GM03348 (cell line): ENCODE data around the gene ENGASE.

Experiments
- DNase-seq: peaks from one replicate; pipeline ENCODE4 v3.0.0; 2012; ENCODE audit warnings: low spot score

The ENGASE gene

GRCh38 chr17:79094261-79094660 is 19.6 kb downstream of the ENGASE start:
- no peak for DNase-seq

GRCh38 chr17:79095345-79096055 is 20.9 kb downstream of the ENGASE start:
- no peak for DNase-seq

- no peak for DNase-seq
These were observed 21.9 kb downstream of the ENGASE start for GRCh38 chr17:79096477-79096876.

GRCh38 chr17:79097226-79098055 is 22.8 kb downstream of the ENGASE start:
- no peak for DNase-seq

- DNase-seq, result no peak
These were observed 23.8 kb downstream of the ENGASE start for GRCh38 chr17:79098282-79098867.

GRCh38 chr17:79100405-79100804 is 25.8 kb downstream of the ENGASE start:
- DNase-seq, result no peak

- no peak for DNase-seq
These were observed 26.6 kb downstream of the ENGASE start for GRCh38 chr17:79101111-79101673.

GRCh38 chr17:79102214-79102613 is 27.6 kb downstream of the ENGASE start:
- DNase-seq, result no peak

- no peak for DNase-seq
These were observed 30.4 kb downstream of the ENGASE start for GRCh38 chr17:79104898-79105600.

GRCh38 chr17:79105937-79106336 is 31.3 kb downstream of the ENGASE start:
- DNase-seq, result no peak

- no peak for DNase-seq
These were observed 32.3 kb downstream of the ENGASE start for GRCh38 chr17:79106958-79107357.

- DNase-seq, result no peak
These were observed 33.0 kb downstream of the ENGASE start for GRCh38 chr17:79107499-79108231.

- no peak for DNase-seq
These were observed 33.7 kb downstream of the ENGASE start for GRCh38 chr17:79108232-79108850.

GRCh38 chr17:79108870-79109269 is 34.2 kb downstream of the ENGASE start:
- no peak for DNase-seq

- no peak for DNase-seq
These were observed 35.0 kb downstream of the ENGASE start for GRCh38 chr17:79109584-79109983.

- DNase-seq, result no peak
These were observed 36.5 kb downstream of the ENGASE start for GRCh38 chr17:79111097-79111496.

- DNase-seq, result no peak
These were observed 37.8 kb downstream of the ENGASE start for GRCh38 chr17:79112471-79112870.

- no peak for DNase-seq
These were observed 39.3 kb downstream of the ENGASE start for GRCh38 chr17:79113699-79114457.

GRCh38 chr17:79114458-79115301 is 40.1 kb downstream of the ENGASE start:
- DNase-seq, result no peak
